ENCODE results near the gene MYH6.

Gene MYH6

DNA sequence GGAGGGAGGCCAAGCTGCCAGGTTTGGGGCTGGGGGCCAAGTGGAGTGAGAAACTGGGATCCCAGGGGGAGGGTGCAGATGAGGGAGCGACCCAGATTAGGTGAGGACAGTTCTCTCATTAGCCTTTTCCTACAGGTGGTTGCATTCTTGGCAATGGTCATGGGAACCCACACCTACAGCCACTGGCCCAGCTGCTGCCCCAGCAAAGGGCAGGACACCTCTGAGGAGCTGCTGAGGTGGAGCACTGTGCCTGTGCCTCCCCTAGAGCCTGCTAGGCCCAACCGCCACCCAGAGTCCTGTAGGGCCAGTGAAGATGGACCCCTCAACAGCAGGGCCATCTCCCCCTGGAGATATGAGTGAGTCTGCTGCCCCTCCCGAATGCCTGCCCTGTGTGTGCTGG, 35.0 kb downstream of the MYH6 start:
- H3K27me3 Mint-ChIP-seq: peaks cover 4% of the 10 kb centered on the region
- DNase-seq: no peak
- H3K36me3 Mint-ChIP-seq (ENCODE audit: low read depth): no peaks in the 10 kb centered on the region
- no peaks in the 10 kb centered on the region for H3K4me1 Mint-ChIP-seq (ENCODE audit: low read depth)
- H3K27ac Mint-ChIP-seq: no peak overlapping the region
- H3K4me3 Mint-ChIP-seq: no peak overlapping the region
- H3K9me3 Mint-ChIP-seq: no peaks in the 10 kb centered on the region

DNA sequence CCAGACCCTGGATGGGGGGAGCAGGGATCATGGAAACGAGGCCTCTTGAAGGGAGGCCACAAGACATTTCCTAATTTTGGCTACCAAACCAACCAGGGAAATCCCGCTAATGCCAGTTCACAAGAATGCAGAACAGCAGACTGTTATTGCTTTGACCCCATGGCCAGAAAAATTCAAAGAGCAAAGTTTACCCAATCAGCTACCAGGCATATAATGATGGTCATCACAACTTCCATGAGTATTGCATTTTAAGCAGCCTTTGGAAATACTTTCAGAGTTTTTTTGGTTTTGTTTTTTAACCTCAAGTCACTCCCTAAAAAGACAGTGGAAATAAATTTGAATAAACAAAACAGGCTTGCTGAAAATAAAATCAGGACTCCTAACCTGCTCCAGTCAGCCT, 35.6 kb downstream of the MYH6 start, which contains the start of gene IL25:
TSS of gene IL25 (plus strand) at position 301 of the 400 bp plus-strand sequence.
- Mint-ChIP-seq H3K4me3 (no peak within 1 kb of the TSS), H3K27me3 (peaks cover 9% of the 10 kb centered on the region), H3K4me1 (ENCODE audit: low read depth) (no peaks in the 10 kb centered on the region), H3K36me3 (ENCODE audit: low read depth) (no peaks in the 10 kb centered on the region), H3K9me3 (no peaks in the 10 kb centered on the region), H3K27ac (no peak within 1 kb of the TSS)
- DNase-seq: no peak

DNA sequence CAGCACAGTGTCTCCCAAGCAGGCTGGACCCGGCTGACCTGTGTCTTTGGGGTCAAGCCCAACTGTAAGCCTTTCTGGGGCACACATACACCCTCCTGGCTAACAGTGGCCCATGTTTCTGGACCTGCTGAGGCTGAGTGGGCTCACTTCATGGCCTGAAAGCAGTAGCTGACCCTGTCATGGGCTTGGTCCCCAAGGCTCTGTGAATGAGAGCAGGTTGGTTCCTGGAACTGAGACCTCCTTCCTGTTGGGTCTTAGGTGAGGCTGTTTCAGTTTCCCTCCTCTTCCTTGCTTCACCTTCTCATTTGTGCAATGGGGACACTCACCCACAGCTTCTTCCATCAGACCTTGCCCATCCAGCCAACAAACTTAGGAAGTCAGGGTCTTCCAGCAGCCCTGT, 36.2 kb downstream of the MYH6 start:
- Mint-ChIP-seq H3K9me3 (no peaks in the 10 kb centered on the region), H3K27ac (no peak overlapping the region), H3K27me3 (peaks cover 15% of the 10 kb centered on the region), H3K4me3 (no peak overlapping the region), H3K36me3 (ENCODE audit: low read depth) (no peaks in the 10 kb centered on the region), H3K4me1 (ENCODE audit: low read depth) (no peaks in the 10 kb centered on the region)
- DNase-seq: no peak

DNA sequence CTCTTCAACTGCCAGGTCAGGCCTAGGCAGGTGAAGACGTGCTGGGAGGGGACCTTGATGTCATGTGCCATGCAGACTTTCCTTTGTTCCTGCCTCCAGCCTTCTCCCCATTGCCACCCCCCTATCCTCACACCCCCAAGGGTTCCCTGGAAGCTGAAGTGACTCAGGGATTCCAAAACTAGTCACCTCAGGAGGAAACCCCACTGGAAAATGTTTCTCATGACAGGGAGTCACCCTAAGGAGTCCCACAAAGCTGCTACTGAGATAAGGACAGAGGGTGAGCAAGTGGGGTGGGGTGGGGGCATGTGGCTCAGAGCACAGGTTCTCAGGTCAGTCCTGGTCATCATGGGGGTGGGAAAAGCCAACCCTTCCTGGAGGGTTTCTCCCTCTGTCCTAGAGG, 37.9 kb downstream of the MYH6 start:
- Mint-ChIP-seq H3K36me3 (ENCODE audit: low read depth) (no peaks in the 10 kb centered on the region), H3K27ac (no peak overlapping the region), H3K9me3 (no peaks in the 10 kb centered on the region), H3K27me3 (peaks cover 20% of the 10 kb centered on the region), H3K4me3 (no peak overlapping the region), H3K4me1 (ENCODE audit: low read depth) (no peaks in the 10 kb centered on the region)
- no peak for DNase-seq

DNA sequence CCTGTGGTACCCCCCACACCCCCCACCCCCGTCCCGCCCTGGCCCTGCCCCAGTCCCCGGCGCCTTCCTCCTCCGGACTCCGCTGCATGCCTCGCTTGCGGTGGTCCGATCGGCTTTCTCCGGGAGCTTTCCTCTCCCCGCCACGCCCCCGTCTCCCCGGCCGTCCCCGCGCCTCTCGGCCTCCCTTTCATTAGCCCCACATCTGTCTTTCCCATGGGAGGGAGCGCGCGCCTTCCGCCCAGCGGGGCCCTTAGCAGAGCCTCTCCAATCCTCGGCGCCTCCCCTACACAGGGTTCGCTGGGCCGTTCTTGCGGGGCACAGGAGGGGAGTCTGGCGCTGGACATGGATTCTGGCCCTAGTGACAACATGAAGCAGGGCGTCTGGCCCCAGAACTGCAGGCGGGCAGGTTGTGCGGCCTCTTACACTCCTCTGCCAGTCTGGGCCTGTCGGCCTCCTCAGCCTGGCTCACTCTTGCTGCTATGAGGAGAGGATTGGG, 41.6 kb downstream of the MYH6 start:
- H3K36me3 Mint-ChIP-seq (ENCODE audit: low read depth): no peaks in the 10 kb centered on the region
- H3K4me1 Mint-ChIP-seq (ENCODE audit: low read depth): peaks cover 3% of the 10 kb centered on the region
- no peak overlapping the region for H3K27ac Mint-ChIP-seq
- H3K9me3 Mint-ChIP-seq: no peaks in the 10 kb centered on the region
- H3K27me3 Mint-ChIP-seq: peaks cover 41% of the 10 kb centered on the region
- DNase-seq: no peak
- no peak overlapping the region for H3K4me3 Mint-ChIP-seq

DNA sequence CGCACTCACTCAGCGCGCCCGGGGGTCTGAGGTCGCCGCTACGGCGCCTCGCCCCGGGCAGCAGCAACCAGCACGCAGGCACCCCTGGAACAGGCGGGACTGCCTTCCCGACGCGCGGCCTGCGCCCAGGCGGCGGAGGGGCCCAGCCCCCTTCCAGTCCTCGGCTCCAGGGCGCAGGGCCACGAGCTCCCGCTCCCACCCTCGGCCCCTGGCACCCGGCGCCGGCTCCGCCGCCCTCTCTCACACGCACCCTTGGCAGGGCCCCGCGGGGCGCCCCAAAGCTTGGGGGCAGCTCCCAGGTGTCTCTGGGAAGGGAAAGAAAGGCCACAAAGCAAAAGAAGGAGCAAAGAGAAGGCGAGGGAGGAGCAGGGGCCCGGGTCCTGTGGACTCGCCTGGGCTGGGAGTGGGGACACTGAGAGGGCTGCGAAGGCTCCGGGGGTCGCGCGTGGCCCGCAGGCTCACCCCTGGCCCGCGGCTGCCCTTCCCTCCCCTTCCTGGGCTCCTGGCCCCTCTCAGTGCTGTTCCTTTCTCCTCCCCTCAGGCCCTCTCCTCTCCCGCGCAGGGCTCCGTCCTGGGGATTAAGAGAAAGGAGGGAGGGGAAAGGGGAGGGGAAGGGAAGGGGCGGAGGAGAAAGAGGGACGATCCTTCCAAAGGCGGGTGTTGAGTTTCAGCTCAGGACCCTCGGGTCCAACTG, 42.2 kb downstream of the MYH6 start:
- H3K36me3 Mint-ChIP-seq (ENCODE audit: low read depth): no peaks in the 10 kb centered on the region
- no peak for DNase-seq
- peaks cover 41% of the 10 kb centered on the region for H3K27me3 Mint-ChIP-seq
- no peak overlapping the region for H3K27ac Mint-ChIP-seq
- H3K4me3 Mint-ChIP-seq: no peak overlapping the region
- peaks cover 3% of the 10 kb centered on the region for H3K4me1 Mint-ChIP-seq (ENCODE audit: low read depth)
- H3K9me3 Mint-ChIP-seq: no peaks in the 10 kb centered on the region

DNA sequence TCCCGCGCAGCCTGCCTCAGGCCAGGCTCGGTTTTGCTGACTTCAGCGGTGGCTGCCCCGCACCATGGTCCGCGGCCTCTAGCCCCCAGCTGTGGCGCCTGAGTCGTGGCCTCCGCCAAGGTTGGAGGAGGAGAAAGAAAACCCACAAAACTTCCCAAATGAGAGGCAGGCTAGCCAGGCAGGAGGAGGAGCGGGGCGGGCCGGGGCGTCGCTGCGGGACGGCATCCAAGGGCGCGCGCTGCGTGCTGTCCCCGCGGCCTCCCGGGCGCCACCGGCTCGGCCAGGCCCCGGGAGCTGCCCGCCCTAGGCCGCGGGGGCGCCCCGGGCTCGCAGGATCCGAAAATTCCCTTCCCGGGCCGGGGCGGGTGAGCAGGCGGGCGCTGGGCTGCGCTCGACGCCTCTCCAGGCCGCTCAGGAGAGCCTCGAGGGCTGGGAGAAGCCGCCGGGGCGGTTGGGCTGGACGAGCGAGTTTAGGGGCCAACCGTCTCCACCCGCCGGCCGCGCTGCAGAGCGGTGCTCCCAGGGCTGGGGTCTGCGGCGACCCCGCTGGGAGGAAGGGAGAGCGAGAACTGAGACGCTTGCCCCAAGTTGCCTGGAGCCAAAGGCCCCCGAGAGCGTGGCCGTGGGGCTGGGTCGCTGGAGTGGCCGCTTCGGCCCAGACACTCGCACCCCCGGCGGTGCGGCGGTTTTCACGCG, 42.9 kb downstream of the MYH6 start, which contains the start of gene EFS:
TSS of gene EFS (minus strand) at position 137 of the 696 bp plus-strand sequence. CDS start 147 bp downstream, outside the sequence.
- Mint-ChIP-seq H3K4me3 (no peak within 1 kb of the TSS), H3K36me3 (ENCODE audit: low read depth) (no peaks in the 10 kb centered on the region), H3K27me3 (peaks cover 41% of the 10 kb centered on the region), H3K9me3 (no peaks in the 10 kb centered on the region), H3K27ac (no peak within 1 kb of the TSS), H3K4me1 (ENCODE audit: low read depth) (peaks cover 3% of the 10 kb centered on the region)
- DNase-seq: no peak

DNA sequence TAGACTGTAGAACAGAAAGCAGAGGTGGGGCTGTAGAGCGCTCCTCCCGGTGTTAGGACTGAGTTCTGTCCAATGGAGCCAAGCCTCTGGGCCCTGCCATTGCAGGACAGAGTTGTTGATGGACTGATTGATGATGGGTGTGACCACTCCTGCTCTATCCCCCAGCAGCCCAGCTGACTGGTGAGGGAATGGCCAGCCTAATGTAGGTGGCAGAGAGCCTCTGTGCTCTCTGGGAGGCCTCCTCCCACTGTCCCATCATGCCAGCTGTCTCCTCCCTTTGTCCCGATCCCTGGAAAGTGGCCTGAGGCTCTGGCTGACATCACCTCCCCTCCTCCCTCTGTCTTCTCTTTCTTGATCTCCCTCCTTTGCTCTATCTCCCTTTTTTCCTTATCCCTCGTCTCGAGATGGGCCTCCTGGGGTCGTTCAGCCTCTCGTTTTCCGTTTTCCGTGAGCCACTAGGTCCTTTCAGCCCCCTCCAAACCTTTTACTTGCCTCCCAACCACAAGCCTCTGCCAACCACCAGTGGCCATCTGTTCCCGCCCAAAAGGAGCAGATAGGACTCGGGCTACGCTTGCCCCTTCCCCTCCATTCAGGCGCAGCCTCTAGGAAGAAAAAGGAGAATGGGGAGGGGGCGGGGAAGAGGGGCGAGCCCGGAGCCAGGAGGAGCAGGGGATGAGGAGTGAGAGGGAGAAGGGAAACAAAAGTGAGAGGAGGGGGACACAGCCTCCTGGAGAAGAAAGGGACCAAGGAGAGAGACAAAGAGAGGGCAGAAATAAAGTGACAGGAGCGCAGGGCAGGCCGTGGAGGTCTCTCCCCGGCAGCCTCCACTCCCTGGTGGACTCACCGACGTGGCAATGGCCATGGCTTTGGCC, 43.7 kb downstream of the MYH6 start:
- Mint-ChIP-seq H3K4me3 (no peak overlapping the region), H3K4me1 (ENCODE audit: low read depth) (peaks cover 3% of the 10 kb centered on the region), H3K27ac (no peak overlapping the region), H3K9me3 (no peaks in the 10 kb centered on the region), H3K36me3 (ENCODE audit: low read depth) (no peaks in the 10 kb centered on the region), H3K27me3 (peaks cover 41% of the 10 kb centered on the region)
- DNase-seq: no peak

DNA sequence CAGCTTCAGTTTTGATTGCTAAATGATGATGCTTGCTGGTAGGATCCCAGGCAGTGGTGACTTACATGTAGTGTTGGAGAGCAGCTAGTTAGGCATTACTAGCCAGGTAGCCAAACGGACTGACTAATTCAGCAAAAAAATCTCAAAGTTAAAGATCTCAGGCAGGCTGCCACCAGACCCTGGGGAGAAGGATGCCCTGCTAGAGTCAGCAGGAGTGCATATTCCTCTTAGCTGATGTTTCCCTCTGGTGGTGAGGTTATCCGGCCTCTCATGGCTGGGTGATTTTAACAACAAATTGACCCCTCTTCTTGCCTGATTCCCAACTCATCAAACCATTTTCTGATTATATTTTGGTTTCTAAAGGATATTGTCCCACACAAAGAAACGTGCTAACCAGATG, 45.9 kb downstream of the MYH6 start:
- H3K9me3 Mint-ChIP-seq: no peaks in the 10 kb centered on the region
- peaks cover 3% of the 10 kb centered on the region for H3K4me1 Mint-ChIP-seq (ENCODE audit: low read depth)
- no peak for DNase-seq
- H3K36me3 Mint-ChIP-seq (ENCODE audit: low read depth): no peaks in the 10 kb centered on the region
- H3K27me3 Mint-ChIP-seq: peaks cover 29% of the 10 kb centered on the region
- H3K27ac Mint-ChIP-seq: no peak overlapping the region
- H3K4me3 Mint-ChIP-seq: no peak overlapping the region

DNA sequence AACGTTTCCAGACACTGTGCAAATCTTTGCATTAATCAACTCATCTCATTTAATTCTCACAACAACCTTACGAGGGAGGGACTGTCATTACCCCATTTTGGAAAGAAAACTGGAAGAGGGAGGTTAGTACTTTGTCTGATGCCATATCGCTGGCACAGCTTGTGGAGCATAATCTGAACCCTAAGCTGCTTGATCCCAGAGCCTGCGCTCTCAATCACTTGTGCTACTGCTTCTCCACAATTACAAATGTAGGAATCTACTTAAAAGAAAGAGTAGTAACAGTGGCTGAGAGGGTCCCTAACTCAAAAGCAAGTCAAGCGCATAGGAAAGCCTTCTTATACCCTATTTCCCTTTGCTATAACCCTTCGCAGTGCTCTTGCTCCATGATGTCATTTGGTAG, 46.3 kb downstream of the MYH6 start:
- DNase-seq: no peak
- Mint-ChIP-seq H3K4me3 (no peak overlapping the region), H3K27ac (no peak overlapping the region), H3K9me3 (no peaks in the 10 kb centered on the region), H3K36me3 (ENCODE audit: low read depth) (no peaks in the 10 kb centered on the region), H3K4me1 (ENCODE audit: low read depth) (peaks cover 3% of the 10 kb centered on the region), H3K27me3 (peaks cover 24% of the 10 kb centered on the region)

DNA sequence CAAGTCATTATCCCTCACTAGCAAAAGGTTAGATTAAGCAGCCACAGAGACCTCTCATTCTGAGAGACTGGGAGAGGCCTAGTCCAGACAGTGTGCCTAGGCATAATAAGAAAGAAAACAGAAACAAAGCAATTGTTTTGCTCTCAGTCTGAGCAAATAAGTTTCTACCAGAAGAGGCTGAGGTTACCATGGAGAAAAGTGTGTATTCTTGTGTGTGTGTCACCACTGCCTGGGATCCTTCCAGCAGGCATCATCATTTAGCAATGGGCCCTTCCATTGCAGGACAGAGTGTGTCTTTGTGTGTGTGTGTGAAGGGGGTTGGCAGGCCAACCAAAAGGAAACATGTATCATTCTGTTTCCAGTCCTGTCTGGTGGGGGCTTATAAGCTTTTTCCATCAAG, 46.8 kb downstream of the MYH6 start:
- H3K27ac Mint-ChIP-seq: no peak overlapping the region

DNA sequence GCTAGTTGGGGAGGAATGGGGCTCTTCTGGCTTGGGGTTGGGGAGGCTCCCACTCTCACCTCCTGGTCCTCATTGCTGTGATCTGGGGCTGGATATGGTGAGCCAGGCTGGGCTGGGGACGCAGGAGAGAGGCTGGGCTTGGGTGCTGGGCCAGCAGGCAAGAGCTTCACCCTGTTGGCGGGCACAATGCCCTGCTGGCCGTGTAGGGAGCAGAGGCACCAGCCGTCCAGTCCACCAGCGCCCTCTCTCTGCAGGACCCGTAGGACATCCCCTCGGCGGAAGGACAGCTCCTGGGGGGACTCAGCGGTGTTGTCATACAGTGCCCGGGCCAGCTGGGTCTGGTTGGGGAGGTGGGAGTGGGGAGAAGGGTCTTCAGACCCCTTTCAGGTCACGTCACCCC, 47.6 kb downstream of the MYH6 start:
- H3K9me3 Mint-ChIP-seq: no peaks in the 10 kb centered on the region
- no peaks in the 10 kb centered on the region for H3K36me3 Mint-ChIP-seq (ENCODE audit: low read depth)
- H3K27ac Mint-ChIP-seq: no peak overlapping the region
- DNase-seq: no peak
- peaks cover 28% of the 10 kb centered on the region for H3K27me3 Mint-ChIP-seq
- peaks cover 3% of the 10 kb centered on the region for H3K4me1 Mint-ChIP-seq (ENCODE audit: low read depth)
- no peak overlapping the region for H3K4me3 Mint-ChIP-seq

More for the DNA sequence above, 46.8 kb downstream of the MYH6 start:
- DNase-seq: no peak
- Mint-ChIP-seq H3K36me3 (ENCODE audit: low read depth) (no peaks in the 10 kb centered on the region), H3K4me3 (no peak overlapping the region), H3K4me1 (ENCODE audit: low read depth) (peaks cover 3% of the 10 kb centered on the region), H3K9me3 (no peaks in the 10 kb centered on the region), H3K27me3 (peaks cover 24% of the 10 kb centered on the region)

DNA sequence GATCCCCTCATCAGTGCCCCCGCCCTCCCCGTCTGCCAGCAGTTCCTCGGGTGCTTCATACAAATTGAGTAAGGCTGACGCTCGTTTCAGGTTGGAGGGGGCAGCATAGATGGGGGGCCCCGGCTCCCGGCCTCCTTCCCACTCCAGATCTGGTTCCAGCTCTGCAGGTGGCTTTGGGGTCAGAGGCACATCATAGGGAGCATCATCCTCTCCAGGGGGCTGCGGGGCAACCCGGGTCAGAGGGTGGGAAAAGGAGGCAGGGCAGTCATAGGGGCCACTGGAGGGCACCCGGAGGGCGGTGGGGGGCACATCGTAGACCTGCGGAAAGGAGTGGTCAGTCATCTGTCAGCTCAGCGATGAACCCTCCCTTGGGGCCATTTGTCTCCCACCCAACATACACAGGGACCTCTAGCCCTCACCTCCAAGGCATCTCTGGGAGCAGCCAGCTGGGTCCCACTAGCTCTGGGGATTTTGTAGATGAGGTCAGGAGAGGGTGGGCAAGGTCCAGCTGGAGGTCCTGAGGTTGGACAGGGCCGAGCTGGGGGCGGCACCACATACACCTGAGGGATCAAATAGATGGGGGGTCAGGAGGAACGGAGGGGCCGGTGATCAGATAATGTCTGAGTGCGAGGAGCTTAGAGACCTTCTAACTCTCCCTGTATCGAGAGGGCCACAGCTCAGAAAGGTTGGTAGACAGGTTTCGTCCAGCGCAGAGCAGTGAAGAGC, 48.2 kb downstream of the MYH6 start:
- no peaks in the 10 kb centered on the region for H3K9me3 Mint-ChIP-seq
- no peak for DNase-seq
- H3K27ac Mint-ChIP-seq: no peak overlapping the region
- peaks cover 2% of the 10 kb centered on the region for H3K4me1 Mint-ChIP-seq (ENCODE audit: low read depth)
- H3K4me3 Mint-ChIP-seq: no peak overlapping the region
- no peaks in the 10 kb centered on the region for H3K36me3 Mint-ChIP-seq (ENCODE audit: low read depth)
- H3K27me3 Mint-ChIP-seq: peaks cover 31% of the 10 kb centered on the region

DNA sequence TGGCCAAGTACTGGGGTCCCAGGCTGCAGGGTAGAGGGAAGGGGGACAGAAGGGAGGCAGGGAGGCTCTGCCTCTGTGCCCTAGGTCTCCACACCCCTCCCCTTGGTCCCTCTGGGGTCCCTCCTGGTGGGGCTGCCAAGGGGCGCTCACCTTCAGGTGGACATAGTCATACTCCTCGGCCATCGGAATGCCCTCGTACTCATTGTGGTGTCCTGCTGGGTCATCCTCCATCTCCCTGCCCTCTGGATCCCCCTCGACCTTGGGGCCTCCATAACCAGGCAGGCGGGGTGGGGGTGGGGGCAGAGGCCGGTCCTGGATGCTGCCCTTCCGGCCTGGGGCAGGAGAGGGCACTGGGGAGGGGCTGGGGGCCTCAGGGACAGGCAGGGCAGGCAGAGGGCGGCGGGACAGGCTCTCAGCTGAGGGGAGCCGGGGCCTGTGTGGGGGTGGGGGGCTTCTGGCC, 48.9 kb downstream of the MYH6 start:
- no peak for DNase-seq
- no peak overlapping the region for H3K4me3 Mint-ChIP-seq
- no peaks in the 10 kb centered on the region for H3K4me1 Mint-ChIP-seq (ENCODE audit: low read depth)
- no peaks in the 10 kb centered on the region for H3K36me3 Mint-ChIP-seq (ENCODE audit: low read depth)
- no peak overlapping the region for H3K27ac Mint-ChIP-seq
- peaks cover 27% of the 10 kb centered on the region for H3K27me3 Mint-ChIP-seq
- no peaks in the 10 kb centered on the region for H3K9me3 Mint-ChIP-seq

Measured in activated T-cell treated with anti-CD3 and anti-CD28 coated beads, Interleukin-2, amount 50 U/mL, for 24 hours (primary cell).